HL-60/S4 treated with retinoic acid at 250 ng/mL for 4 days and 3 days (cell line): Measurements from ENCODE around the gene FCRL3.
"Not testable (repeated sequence)": the region's sequence is repeated elsewhere in the genome, so short reads cannot be mapped to it uniquely, and the experiment has no call there.

Experiments
- in situ Hi-C: fragments of 300-500 bp; cut with MboI; formaldehyde crosslinking; loops from 2 replicates; pipeline ENCODE4 v1.7.0; 2022; ENCODE audit warnings: low sequenced_read_pairs

The FCRL3 gene

GRCh38 chr1:157700732-157701131, at the start of gene FCRL3:
FCRL3 (minus strand) TSS chr1:157700769; CDS start chr1:157700489, 280 bp downstream.
- in situ Hi-C loops = no loop called here

- in situ Hi-C loops = no loop called here
Measured at GRCh38 chr1:157748262-157748817, 47.8 kb upstream of the FCRL3 start.

- in situ Hi-C loops = no loop called here
Measured at GRCh38 chr1:157739229-157739901, 38.8 kb upstream of the FCRL3 start.

GRCh38 chr1:157735991-157736390, 35.4 kb upstream of the FCRL3 start:
- in situ Hi-C loops = not testable (repeated sequence)

- in situ Hi-C loops = no loop called here
Measured at GRCh38 chr1:157734321-157734720, 33.8 kb upstream of the FCRL3 start.

GRCh38 chr1:157732755-157733154, 32.2 kb upstream of the FCRL3 start:
- in situ Hi-C loops = no loop called here

- in situ Hi-C loops = no loop called here
Measured at GRCh38 chr1:157725221-157725577, 24.6 kb upstream of the FCRL3 start.

- in situ Hi-C loops = no loop called here
Measured at GRCh38 chr1:157724537-157725220, 24.1 kb upstream of the FCRL3 start.

GRCh38 chr1:157723157-157723556, 22.6 kb upstream of the FCRL3 start:
- in situ Hi-C loops = no loop called here

- in situ Hi-C loops = no loop called here
Measured at GRCh38 chr1:157721985-157722384, 21.4 kb upstream of the FCRL3 start.

GRCh38 chr1:157715736-157716135, 15.2 kb upstream of the FCRL3 start:
- in situ Hi-C loops = no loop called here

GRCh38 chr1:157711802-157712201, 11.2 kb upstream of the FCRL3 start:
- in situ Hi-C loops = no loop called here

- in situ Hi-C loops = no loop called here
Measured at GRCh38 chr1:157704878-157705277, 4.3 kb upstream of the FCRL3 start.

- in situ Hi-C loops = no loop called here
Measured at GRCh38 chr1:157703981-157704380, 3.4 kb upstream of the FCRL3 start.

- in situ Hi-C loops = no loop called here
Measured at GRCh38 chr1:157702308-157702825, 1.8 kb upstream of the FCRL3 start.

- in situ Hi-C loops = no loop called here
Measured at GRCh38 chr1:157700305-157700704, 264 bp downstream of the FCRL3 start.

- in situ Hi-C loops = loop anchor here (10.0 kb wide), 1 partner anchor 113 kb away; no protein-coding TSS in a partner anchor
Measured at GRCh38 chr1:157697781-157698569, 2.6 kb downstream of the FCRL3 start.

GRCh38 chr1:157696966-157697628, 3.5 kb downstream of the FCRL3 start:
- in situ Hi-C loops = loop anchor here (10.0 kb wide), 1 partner anchor 112 kb away; no protein-coding TSS in a partner anchor

GRCh38 chr1:157695417-157695816, 5.2 kb downstream of the FCRL3 start:
- in situ Hi-C loops = loop anchor here (10.0 kb wide), 1 partner anchor 111 kb away; no protein-coding TSS in a partner anchor

GRCh38 chr1:157691285-157691920, 9.2 kb downstream of the FCRL3 start:
- in situ Hi-C loops = loop anchor here (10.0 kb wide), 1 partner anchor 107 kb away; no protein-coding TSS in a partner anchor
